Upper lobe of right lung (tissue), 1 donor: ENCODE results near the gene CFAP100. TPM values are rescaled to one million over a fixed set of nuclear protein-coding genes. Genes with fewer than 3 reads are reported as not detected.
A peak's percentile ranks its signal among the peaks of the same experiment; 100 is the strongest.

ENCODE experiments used
- ATAC-seq: fragments of 200-7000 bp; cut with Tn5 transposase; one replicate; pipeline ENCODE4 v1.9.1; 2020; ENCODE audit warnings: mild to moderate bottlenecking, moderate library complexity
- DNase-seq: peaks from one replicate; pipeline ENCODE4 v3.0.0-alpha.2; 2020
- H3K27ac ChIP-seq: fragments of 200-600 bp; one replicate; pipeline ENCODE4 v1.8.0; 2022
- H3K27me3 ChIP-seq: fragments of 200-600 bp; one replicate; pipeline ENCODE4 v1.8.0; 2022; ENCODE audit warnings: mild to moderate bottlenecking
- H3K36me3 ChIP-seq: fragments of 200-600 bp; one replicate; pipeline ENCODE4 v1.8.0; 2022
- H3K4me1 ChIP-seq: fragments of 200-600 bp; one replicate; pipeline ENCODE4 v1.8.0; 2022
- H3K4me3 ChIP-seq: fragments of 200-600 bp; one replicate; pipeline ENCODE4 v1.8.0; 2022; ENCODE audit warnings: mild to moderate bottlenecking
- H3K9me3 ChIP-seq: fragments of 200-600 bp; one replicate; pipeline ENCODE4 v1.8.0; 2022
- CTCF ChIP-seq: fragments of 200-600 bp; IDR thresholded peaks from one replicate; pipeline ENCODE4 v1.8.0; 2022; ENCODE audit warnings: antibody characterized with exemption
- intact Hi-C: fragments of 100-400 bp; cut with DNase I; formaldehyde crosslinking; loops from one replicate; pipeline ENCODE4 v1.11.0; 2022
- total RNA-seq: library from RNA; stranded (reverse); fragmentation: NEBNext Ultra II Directional; extraction: Animal tissue kit (Norgen Biotek cat#: 25700); gene quantifications from one replicate; pipeline ENCODE4 v1.2.1, GENCODE V29; 2021
- donor health status: DM: no; HTN: yes; CAD: no; lungs with severe emphysema.

Gene CFAP100
- total RNA-seq, 1 donor from 2014 or later, result not detected

GRCh38 chr3:126392246-126392645 lies 2.5 kb upstream of the CFAP100 start:
- intact Hi-C loops, result no loop called here
- no peak for TF ChIP-seq CTCF
- Histone ChIP-seq H3K36me3 (no peaks in the 10 kb centered on the region), H3K27ac (no peak overlapping the region), H3K4me3 (no peak overlapping the region), H3K27me3 (peaks cover 13% of the 10 kb centered on the region), H3K9me3 (no peaks in the 10 kb centered on the region), H3K4me1 (peaks cover 6% of the 10 kb centered on the region)
- ATAC-seq (no peak), DNase-seq (no peak)

DNA sequence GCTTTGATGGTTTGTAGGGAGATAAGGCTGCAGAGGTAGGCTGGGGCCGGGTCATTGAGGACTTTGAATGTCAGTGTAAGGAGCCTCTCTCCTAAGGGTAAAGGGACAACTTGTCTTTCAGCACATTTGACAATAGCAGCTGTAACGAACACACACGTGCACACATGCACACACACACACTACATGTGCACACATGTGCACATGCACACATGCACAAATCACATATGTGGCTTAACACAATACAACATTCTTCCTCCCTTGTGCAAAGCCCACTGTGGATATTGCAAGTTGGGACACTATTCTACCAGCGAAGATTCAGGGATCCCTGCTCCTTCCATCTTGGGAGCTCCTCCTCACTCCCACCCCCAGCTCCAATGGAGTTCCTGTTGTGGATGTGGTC lies 1.1 kb upstream of the CFAP100 start:
- no peak overlapping the region for H3K4me3 ChIP-seq

DNA sequence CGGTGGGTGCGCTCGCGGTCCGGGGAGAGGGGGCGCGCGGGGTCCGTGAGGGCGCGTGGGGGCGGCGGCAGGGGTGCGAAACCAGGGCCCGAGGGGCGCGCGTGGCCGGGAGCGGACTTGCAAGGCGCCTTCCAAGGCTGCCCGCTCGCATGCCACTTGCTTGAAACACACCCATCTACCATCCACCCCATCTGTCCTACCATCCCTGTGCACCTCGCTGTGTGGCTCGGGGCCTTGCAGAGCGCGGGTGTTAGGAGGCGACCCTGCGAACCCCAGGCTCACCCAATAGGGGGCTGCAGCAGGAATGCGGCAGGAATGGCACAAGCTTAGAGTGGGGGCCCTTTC lies 240 bp downstream of the CFAP100 start:
- peaks cover 13% of the 10 kb centered on the region for H3K27me3 ChIP-seq
- no peak for TF ChIP-seq CTCF
- H3K27ac ChIP-seq, result no peak overlapping the region
- H3K9me3 ChIP-seq, result no peaks in the 10 kb centered on the region
- intact Hi-C loops, result no loop called here
- H3K4me1 ChIP-seq, result no peaks in the 10 kb centered on the region
- H3K36me3 ChIP-seq, result no peaks in the 10 kb centered on the region
- ATAC-seq, result peak; percentile 5
- no peak for DNase-seq
- peak overlapping the region; percentile 16 for H3K4me3 ChIP-seq

More for the DNA sequence above, 1.1 kb upstream of the CFAP100 start:
- H3K27ac ChIP-seq, result no peak overlapping the region
- intact Hi-C loops, result no loop called here
- DNase-seq (no peak), ATAC-seq (no peak)
- peaks cover 13% of the 10 kb centered on the region for H3K27me3 ChIP-seq
- H3K9me3 ChIP-seq, result no peaks in the 10 kb centered on the region
- H3K4me1 ChIP-seq, result peaks cover 5% of the 10 kb centered on the region
- TF ChIP-seq CTCF, result no peak
- no peaks in the 10 kb centered on the region for H3K36me3 ChIP-seq

- Histone ChIP-seq H3K4me1 (no peaks in the 10 kb centered on the region), H3K4me3 (no peak overlapping the region), H3K27ac (no peak overlapping the region), H3K9me3 (no peaks in the 10 kb centered on the region), H3K27me3 (peaks cover 13% of the 10 kb centered on the region), H3K36me3 (no peaks in the 10 kb centered on the region)
- intact Hi-C loops, result no loop called here
- TF ChIP-seq CTCF, result no peak
- ATAC-seq, result no peak
- DNase-seq, result no peak
Measured at GRCh38 chr3:126395846-126396513, 1.3 kb downstream of the CFAP100 start.

GRCh38 chr3:126396536-126396935 lies 1.8 kb downstream of the CFAP100 start:
- no peaks in the 10 kb centered on the region for H3K4me1 ChIP-seq
- H3K36me3 ChIP-seq, result no peaks in the 10 kb centered on the region
- no peak overlapping the region for H3K27ac ChIP-seq
- H3K27me3 ChIP-seq, result peaks cover 13% of the 10 kb centered on the region
- DNase-seq, result no peak
- TF ChIP-seq CTCF, result no peak
- intact Hi-C loops, result no loop called here
- ATAC-seq, result no peak
- no peak overlapping the region for H3K4me3 ChIP-seq
- H3K9me3 ChIP-seq, result no peaks in the 10 kb centered on the region
